Ecto neural progenitor cell (in vitro differentiated cells): ENCODE data around the gene SCNN1A.
"Not testable (repeated sequence)": the region's sequence is repeated elsewhere in the genome, so short reads cannot be mapped to it uniquely, and the experiment has no call there.

Experiments
- DNase-seq: peaks from one replicate; pipeline ENCODE4 v3.0.0-alpha.2; 2018; ENCODE audit warnings: low spot score

The SCNN1A gene

GRCh38 chr12:6347367-6348338 is 27.7 kb downstream of the SCNN1A start:
- DNase-seq, result no peak

- DNase-seq, result no peak
These were observed 28.4 kb downstream of the SCNN1A start for GRCh38 chr12:6346942-6347341.

DNA sequence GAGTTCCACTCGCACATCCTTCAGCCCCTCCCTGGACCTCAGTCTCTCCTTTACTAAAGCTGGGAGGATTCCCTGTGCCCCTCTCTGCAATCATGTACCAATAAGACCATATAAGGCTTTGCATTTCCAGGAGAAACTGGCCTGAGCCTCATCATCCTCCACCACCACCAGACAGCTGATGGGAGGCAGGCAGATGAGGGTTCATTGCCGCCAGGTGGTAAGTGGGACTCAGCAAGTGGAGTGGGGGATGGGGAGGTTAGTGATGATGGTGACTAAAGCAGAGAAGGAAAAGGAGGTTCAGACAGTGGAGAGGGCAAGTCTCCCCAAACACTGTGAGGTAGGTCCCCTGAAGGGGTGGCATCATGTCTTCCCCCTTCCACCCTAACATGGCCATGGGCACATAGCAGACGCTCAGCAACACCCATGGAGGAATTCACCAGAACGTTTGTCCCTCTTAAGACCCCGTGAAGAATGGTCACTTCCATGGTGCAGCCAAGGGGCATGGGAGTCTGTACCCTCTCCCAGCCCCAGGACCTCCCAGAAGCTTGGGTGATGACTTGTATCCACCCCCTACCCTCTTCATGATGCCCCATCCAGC is 29.0 kb downstream of the SCNN1A start:
- DNase-seq, result no peak

- no peak for DNase-seq
These were observed 29.9 kb downstream of the SCNN1A start for GRCh38 chr12:6345319-6346091.

DNA sequence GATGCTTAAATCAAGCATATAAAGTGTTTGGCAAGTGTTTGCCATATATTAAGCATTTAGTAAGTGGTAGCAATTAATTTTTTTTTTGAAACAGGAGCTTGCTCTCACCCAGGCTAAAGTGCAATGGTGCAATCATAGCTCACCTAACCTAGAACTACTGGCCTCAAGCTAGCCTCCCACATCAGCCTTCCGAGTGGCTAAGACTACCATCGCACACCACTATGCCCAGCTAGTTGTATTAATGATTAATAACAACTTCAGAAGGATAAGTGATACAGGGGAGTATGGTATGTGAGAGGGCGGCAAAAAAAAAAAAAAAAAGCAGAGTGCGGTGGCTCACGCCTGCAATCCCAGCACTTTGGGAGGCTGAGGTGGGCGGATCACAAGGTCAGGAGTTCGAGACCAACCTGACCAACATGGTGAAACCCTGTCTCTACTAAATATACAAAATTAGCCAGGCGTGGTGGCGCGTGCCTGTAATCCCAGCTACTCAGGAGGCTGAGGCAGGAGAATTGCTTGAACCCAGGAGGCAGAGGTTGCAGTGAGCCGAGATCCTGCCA is 31.2 kb downstream of the SCNN1A start:
- not testable (repeated sequence) for DNase-seq

DNA sequence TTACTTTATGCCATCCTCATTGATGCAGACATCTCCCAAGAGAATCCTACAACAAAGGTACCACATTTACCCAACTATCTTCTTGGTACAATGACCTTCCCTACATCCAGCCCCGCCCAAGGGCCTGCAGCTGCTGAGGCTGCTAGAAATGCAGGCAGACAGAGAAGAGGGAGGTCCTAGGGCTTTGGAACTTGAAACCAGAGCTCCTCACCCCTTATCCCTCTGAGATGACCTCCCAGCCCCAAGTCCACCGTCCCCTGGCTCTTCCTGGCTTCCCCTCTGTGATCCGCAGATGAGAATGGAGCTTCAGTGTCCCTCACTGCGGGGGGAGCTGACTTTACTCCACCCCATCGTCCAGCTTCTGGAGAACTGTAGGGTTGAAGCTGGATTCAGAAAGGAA is 31.8 kb downstream of the SCNN1A start:
- no peak for DNase-seq

DNA sequence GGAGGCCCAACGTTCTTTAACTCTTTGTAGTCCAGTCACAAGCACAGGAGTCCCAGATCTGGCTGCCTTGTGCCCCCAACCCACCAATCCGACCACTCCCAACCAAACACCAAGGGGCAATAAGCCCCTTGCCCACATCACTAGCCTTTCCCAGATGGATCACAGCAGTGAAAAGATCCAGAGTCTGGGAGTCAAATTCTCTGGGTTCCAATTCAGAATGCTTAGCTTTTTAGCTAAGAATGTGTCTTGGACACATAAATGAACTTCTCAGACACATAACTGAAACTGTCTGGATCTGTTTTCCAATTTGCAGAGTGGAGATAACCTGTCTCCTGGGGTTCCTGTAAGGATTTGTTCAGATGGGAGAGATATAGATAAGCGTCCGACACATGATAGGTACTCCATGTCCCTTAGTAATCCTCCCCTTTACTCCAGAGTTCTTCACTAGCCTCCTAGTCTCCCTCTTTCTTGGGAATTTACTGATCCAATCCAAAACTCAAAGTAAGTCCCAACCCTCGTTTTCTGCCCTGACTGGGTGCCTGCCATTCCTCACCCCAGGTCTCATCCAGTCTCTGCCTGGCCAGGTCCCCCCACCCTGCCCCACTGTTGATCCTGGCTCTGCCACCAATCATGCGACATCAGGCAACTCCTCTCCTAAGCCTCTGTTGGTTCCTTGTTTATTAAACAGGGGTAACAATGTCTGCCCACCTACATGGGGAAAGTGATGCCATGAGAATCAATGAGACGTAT is 33.0 kb downstream of the SCNN1A start:
- no peak for DNase-seq

DNA sequence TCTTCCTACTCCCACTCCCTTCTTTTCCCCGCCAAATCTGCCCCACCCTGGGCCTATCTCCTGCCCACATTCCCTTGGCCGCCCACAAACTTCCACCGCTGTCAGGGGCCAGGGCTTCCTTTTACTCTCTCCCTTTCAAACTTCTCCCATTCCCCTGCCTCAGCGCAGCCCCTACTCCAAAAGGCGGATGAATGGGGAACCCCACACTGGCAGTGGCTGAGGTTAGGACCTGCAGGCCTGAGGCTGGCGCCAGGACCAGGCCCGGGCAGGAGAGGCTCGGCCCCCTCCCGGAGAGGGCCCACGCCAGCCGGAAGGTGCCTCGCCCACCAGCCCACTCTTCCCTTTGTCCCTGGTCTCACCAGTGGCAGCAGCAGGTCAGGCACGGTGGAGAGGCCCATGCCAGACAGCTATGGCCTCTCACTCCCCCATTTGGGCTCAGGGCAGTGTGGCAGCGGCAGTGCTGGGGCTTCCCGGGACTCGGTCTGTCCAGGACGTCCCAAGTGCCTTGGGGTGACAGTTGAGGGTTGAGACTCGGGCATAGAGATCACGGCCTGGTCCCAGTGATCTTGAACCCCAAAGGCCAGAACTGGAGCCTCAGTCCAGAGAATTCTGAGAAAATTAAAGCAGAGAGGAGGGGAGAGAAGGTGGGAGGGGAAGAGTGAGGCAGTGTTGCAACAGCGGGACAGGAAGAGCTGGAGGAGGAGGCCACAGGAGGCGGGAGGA is 33.8 kb downstream of the SCNN1A start, which contains the start of gene TNFRSF1A:
Gene TNFRSF1A, minus strand, starts transcription at position 660 of the 723 bp plus-strand sequence. Its CDS starts 262 bp downstream, at position 398.
- DNase-seq, result peak; percentile 76

GRCh38 chr12:6340745-6341416 is 34.5 kb downstream of the SCNN1A start:
- no peak for DNase-seq

GRCh38 chr12:6340032-6340638 is 35.2 kb downstream of the SCNN1A start:
- no peak for DNase-seq

DNA sequence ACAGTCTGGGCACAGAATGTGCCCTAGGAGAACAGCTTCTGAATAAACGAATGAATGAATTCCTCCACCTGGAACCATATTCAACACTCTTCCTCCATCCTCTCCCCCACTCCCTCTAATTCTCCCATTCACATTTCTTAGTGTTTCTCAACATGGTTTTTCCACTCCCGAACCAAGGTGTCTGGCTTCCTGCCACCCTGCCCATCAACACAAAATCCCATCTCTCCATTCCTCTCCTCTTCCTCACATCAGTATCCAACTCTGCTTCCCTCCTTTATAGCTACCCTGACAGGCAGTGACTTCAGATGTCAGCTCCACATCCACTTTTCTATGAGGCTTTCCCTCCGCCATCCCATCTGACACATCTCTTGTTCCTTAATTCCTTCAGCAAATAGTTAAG is 36.4 kb downstream of the SCNN1A start:
- no peak for DNase-seq

DNA sequence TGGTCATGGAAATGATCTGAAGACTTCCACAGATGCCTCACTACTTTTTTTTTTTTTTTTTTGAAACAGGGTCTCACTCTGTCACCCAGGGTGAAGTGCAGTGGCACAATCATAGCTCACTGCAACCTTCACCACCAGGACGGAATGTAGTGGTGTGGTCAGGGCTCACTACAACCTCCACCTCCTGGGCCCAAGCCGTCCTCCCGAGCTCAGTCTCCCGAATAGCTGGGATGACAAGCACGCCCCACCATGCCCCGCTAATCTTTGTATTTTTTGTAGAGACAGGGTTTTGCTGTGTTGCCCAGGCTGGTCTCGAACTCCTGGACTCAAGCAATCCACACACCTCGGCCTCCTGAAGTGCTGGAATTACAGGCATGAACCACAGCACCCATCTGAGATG is 36.8 kb downstream of the SCNN1A start:
- not testable (repeated sequence) for DNase-seq

GRCh38 chr12:6337958-6338433 is 37.4 kb downstream of the SCNN1A start:
- no peak for DNase-seq

DNA sequence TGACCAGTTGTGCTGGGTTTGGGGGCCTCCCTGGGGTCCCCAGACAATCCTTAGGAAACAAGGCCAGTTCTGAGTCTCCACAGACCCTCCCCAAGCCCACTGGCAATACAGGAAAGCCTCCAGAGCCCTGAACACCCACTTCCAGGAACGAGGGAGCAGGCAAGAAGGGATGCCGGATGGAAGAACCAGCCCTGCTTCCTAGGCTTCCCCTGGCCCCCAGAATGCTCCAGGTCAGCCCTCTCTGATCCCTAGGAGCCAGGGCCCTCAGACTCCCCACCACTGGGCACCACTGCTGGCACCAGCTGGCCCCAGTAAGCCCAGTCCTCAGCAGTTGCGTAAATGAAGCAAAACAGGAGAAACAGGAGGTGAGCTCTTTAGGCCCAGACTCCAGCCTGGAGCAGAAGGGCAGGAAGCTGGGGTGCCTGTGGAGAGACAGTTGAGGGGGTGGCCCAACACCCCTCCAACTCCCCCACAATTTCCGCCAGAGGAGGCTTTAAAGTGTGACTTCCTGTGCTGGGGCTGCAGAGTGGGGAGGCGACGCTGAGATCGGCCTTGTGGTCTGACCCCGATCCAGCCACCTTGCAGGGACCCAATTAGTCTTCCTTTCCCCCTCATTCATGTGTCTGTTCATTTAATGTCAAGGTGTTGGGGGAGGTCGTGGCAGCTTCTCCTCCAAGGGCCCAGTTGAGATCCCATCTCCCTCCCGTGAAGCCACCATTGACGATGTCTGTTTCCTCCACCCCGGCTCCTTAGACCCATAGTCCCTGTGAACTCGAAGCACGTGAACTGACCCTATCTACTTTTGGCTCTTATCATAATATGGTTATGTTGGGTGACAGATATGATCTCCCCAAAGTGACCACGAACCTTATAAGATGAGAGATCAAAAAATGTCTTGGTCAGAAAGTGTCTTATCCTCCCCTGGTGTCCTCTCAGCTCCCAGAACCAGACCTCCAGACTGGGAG is 38.2 kb downstream of the SCNN1A start:
- no peak for DNase-seq

DNA sequence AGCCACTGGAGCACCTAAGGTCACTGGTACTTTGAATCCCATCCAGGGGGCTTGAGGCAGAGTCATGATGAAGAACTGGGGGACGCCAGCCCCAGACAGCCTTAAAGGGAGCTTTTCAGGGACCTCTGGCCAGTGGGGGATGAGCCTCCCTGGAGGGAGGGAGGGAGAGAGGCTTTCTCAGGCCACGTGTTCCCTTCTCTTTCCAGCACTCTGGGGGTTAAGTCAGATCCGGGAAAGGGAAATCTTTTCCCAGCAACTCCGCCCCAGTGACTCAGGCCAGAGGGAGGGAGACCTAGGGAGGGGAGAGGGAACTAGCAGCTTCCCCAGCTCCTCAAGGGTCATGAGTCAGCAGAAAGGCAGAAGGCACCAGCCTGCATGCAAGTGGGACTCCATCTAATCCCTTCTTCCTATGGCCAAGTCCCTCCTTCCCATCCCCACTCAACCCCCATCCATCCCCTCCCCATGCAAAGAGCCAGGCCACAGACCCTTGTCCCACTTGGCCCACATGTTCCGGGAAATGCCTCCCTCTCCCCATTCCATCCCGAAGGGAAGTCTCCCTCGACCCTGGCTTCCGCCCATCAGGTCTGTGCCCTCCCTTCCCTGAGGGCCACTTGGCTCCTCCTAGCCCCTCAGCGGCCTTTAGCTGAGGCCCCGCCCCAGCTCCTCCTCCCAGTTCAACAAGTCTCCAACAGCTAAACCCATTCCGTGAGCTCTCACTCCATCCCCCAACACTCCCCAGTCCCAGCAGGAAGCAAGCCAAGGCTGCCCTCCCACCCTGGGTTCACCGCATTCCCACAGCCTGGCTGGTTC is 39.1 kb downstream of the SCNN1A start:
- DNase-seq, result peak; percentile 97

GRCh38 chr12:6335451-6336078 is 39.8 kb downstream of the SCNN1A start:
- DNase-seq, result peak; percentile 78

DNA sequence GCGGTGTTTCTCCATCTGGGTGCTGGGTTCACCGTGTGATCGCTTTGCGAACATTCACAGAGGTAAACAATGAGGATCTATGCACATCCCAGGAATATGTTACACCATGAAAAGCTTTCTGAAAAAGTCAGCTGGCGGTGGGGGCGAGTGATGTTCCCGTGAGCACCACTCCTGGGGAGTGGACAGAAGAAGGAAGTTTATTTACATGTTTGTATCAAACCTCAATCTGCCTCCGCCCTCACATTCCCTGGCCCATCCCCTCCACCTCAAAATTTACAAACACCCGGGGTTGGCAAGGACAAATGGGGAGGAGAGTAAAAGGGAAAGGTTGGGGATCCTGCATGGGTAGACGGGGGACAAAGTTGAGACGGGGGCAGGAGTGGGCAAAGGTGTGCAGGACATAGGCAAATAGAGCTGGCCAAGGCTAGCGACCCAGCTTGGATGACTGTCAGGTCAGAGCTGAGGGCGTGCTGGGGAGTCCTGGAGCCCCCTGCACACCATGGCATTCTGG is 40.4 kb downstream of the SCNN1A start:
- no peak for DNase-seq
